Measurements from ENCODE around the gene SIRT7.

SIRT7 gene

DNA sequence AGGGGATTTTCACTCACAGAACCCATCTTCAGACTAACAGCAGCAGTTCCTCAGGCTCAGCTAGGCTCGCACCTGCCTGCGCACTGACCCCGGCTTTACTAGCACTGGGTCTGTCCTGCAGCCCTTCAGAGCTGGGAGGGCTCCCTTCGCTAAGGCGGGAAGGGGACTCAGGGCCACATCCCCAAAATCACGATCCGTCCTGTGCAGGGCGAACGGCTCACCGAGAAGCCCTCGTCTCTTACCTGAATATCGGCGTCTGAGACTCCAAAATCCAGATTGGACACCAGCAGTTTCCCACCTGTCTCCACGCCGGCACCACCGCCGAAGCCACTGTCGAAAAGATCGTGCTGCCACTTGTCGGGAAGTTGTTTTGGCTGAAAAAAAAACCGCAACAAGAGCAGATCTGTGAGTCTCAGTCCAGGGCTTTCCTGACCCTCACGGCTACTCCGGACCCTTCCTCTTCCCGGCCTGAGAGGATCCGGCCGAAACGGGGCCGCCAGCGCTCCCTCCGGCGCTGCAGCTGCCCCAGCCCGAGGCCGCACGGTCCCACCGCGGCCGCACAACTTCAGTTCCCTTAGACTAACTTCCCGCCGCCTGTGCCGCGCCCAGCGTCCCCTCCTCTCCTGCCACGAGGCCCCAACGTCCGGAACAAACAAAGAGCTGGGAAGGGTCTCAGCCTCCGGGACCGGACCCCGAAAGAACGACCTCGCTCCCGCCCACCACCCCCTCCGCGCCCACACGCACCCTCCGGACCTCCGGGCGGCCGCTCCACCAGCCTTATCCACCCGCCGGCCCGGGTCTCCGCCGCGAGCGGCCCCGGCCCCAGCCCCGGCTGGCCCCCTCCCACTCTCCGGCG lies 27.3 kb downstream of the SIRT7 start:
- Mint-ChIP-seq H3K27me3 (no peaks in the 10 kb centered on the region), H3K9me3 (no peaks in the 10 kb centered on the region), H3K4me1 (ENCODE audit: low read depth) (peaks cover 46% of the 10 kb centered on the region), H3K36me3 (ENCODE audit: low read depth) (peaks cover 86% of the 10 kb centered on the region), H3K27ac (peak overlapping the region; percentile 98), H3K4me3 (peak overlapping the region; percentile 86)
- intact Hi-C loops (cut with micrococcal nuclease): loop anchor here (1.0 to 5.0 kb wide), 3 partner anchors 19 to 37 kb away; partner anchors contain the start of genes ARHGDIA, MAFG and P4HB

DNA sequence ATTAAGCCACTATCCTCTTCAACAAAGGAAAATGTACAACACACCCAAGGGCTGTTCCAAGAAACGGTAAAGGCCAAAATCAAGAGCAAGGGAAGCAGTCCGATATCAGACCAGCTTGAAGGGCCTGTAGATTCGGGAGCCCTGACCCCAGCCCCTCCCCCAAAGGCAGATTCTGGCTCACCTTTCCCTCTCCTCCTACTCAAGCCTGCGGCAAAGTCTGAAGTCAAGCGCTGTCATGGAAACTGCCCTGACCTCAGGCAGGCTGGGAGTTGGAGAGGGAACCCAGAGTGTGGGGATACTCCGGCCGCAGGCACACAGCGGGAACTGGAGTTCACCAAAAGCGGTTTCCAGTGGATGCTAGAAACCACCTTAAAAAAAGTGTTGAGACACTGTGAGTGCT lies 28.4 kb downstream of the SIRT7 start:
- Mint-ChIP-seq H3K4me1 (ENCODE audit: low read depth) (peaks cover 50% of the 10 kb centered on the region), H3K36me3 (ENCODE audit: low read depth) (peaks cover 86% of the 10 kb centered on the region), H3K27ac (peak overlapping the region; percentile 98), H3K27me3 (no peaks in the 10 kb centered on the region), H3K9me3 (no peaks in the 10 kb centered on the region), H3K4me3 (no peak overlapping the region)
- intact Hi-C loops (cut with micrococcal nuclease): loop anchor here (5.0 kb wide), 1 partner anchor 38 kb away; the partner anchor contains the start of gene MAFG

DNA sequence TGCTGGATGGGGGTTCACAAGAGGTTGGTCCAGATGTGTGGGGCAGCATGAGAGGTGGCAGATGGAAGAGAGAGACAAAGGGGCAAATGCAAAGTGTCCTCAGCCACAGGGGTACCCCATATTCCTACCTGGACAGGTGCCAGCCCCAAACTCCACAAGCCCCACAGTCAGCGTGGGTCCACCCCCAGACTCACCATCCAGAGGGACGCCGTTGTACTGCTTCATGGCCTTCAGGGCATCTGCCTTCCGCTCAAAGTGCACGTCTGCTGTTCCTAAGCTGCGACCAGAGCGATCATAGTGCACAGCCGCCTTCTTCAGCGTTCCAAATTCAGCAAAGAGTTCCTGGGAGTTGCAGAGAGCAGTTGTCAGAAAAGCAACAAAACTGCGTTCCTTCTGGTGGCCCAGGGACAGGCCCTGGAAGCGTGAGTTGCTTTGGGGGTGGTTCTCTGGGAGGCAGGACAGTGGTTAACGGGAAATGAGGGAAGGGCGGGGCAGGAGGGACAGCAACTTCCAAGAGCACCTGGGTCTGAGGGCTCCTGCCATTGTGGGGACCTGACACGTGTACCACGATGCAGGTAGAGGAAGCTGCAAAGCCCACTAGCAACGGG lies 28.9 kb downstream of the SIRT7 start:
- peaks cover 86% of the 10 kb centered on the region for H3K36me3 Mint-ChIP-seq (ENCODE audit: low read depth)
- no peaks in the 10 kb centered on the region for H3K27me3 Mint-ChIP-seq
- H3K4me1 Mint-ChIP-seq (ENCODE audit: low read depth): peaks cover 50% of the 10 kb centered on the region
- peak overlapping the region; percentile 98 for H3K27ac Mint-ChIP-seq
- intact Hi-C loops (cut with micrococcal nuclease): no loop called here
- H3K4me3 Mint-ChIP-seq: no peak overlapping the region
- no peaks in the 10 kb centered on the region for H3K9me3 Mint-ChIP-seq

DNA sequence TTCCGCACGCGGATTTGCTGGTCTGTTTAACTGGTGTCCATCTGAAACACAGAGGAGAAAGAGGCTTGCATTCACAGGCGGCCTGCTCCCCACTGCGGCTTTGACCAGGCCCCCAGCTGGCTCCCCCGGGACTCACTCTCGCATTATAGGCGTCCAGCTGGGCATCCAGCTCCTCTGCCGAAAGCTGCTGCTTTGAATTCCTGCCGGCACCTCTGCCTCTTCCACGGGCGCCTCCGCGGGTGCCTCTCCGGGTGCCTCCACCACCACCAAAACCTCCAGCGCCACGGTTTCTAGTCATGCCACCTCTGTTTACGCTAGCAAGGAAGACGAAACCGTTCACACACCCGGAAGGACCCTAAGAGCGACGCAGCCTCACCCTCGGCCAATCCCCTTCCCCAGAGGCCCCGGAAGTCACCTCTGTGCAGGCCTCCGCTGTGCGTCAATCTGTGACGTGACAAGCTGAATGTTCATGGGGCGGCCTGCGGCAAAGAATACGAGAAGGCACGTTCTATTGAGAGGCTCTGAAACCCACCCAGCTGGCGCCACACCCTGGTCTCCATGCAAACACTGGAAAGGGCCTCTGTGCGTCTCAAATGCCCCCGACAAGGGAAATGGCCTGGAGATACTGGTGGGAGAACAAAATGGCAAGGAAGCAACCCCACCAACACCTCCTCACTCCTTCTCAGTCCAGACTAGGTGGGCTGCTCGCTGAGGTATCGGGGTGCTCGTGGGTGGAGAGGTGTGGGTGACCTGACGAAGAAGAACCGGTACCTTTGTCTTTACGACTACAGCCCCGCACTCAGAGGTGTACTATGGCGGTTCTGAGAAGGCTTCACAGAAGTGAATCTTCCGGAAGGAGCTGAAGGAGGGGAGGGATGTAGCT lies 29.6 kb downstream of the SIRT7 start:
- Mint-ChIP-seq H3K27ac (no peak overlapping the region), H3K4me3 (no peak overlapping the region), H3K36me3 (ENCODE audit: low read depth) (peaks cover 86% of the 10 kb centered on the region), H3K9me3 (no peaks in the 10 kb centered on the region), H3K4me1 (ENCODE audit: low read depth) (peaks cover 50% of the 10 kb centered on the region), H3K27me3 (no peaks in the 10 kb centered on the region)
- intact Hi-C loops (cut with micrococcal nuclease): no loop called here

DNA sequence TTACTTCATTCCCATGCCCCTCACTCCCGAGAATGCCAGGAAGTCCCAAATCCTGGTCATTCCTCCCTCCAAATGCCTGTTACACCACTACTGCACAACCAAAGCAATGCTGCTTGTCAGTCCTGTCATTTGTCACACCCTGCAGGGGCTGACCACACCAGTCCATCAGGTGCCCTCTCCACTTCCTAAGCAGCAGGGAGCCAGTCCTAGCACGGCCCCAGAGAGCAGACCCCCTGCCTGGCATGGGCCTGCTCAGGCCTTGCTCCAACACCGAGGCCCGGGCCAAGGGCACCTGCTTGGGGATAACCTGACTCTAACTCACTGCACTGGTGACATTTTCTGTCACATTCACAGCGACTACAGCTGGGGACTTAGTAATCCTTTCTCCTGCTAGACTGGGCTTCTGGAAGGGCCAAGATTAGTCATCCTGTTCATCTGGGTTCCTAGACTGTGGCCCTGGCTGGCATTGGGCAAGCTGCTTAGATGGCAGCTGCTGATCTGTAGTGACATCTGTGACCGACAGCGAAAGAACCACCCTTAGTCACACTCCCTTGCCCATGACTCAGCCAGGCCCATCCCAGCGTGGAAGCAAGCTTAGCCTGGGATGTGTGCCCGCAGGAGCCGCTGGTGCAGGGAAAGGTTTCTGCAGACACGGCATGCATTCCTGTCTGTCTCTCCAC lies 32.0 kb downstream of the SIRT7 start:
- no peaks in the 10 kb centered on the region for H3K27me3 Mint-ChIP-seq
- peak overlapping the region; percentile 42 for H3K27ac Mint-ChIP-seq
- H3K4me1 Mint-ChIP-seq (ENCODE audit: low read depth): peaks cover 45% of the 10 kb centered on the region
- intact Hi-C loops (cut with micrococcal nuclease): no loop called here
- H3K36me3 Mint-ChIP-seq (ENCODE audit: low read depth): peaks cover 96% of the 10 kb centered on the region
- no peak overlapping the region for H3K4me3 Mint-ChIP-seq
- H3K9me3 Mint-ChIP-seq: no peaks in the 10 kb centered on the region

DNA sequence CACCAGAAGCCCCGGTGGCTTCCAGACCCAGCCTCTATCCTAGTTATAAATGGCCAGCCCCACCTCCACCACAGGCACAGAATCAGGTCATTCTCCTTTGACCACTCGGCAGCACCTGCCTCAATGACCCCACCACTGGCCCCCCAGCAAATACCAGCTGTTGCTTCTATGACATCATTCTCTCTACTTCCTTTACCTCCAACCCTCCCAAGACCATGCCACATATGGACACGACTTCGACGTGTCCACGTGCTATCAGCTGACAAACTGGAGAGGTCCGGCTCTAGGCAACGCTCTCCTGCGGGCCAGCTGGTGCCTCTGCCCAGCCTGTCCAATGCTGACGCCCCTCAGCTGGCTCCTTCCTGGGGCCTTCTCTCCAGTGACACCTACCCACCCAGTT lies 32.5 kb downstream of the SIRT7 start:
- peaks cover 96% of the 10 kb centered on the region for H3K36me3 Mint-ChIP-seq (ENCODE audit: low read depth)
- peak overlapping the region; percentile 42 for H3K27ac Mint-ChIP-seq
- no peaks in the 10 kb centered on the region for H3K27me3 Mint-ChIP-seq
- peaks cover 41% of the 10 kb centered on the region for H3K4me1 Mint-ChIP-seq (ENCODE audit: low read depth)
- intact Hi-C loops (cut with micrococcal nuclease): no loop called here
- no peaks in the 10 kb centered on the region for H3K9me3 Mint-ChIP-seq
- H3K4me3 Mint-ChIP-seq: no peak overlapping the region

DNA sequence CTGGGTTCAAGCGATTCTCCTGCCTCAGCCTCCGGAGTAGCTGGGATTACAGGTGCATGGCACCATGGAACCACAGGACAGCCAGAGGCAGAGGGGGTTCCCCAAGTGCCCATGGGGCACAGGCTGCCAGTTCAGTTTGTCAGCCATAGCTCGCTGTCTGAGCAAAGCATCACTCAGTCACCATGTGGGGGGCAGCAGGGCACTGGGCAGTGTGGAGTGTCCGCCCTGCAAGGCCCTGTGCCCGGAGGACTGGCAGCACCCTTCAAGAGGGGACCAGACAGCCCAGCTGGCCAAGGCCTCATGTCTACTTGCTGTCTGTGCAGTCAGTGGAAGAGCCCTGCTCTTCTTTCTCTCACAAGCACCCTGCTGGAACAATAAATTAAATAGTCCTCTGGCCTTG lies 33.0 kb downstream of the SIRT7 start:
- Mint-ChIP-seq H3K36me3 (ENCODE audit: low read depth) (peaks cover 98% of the 10 kb centered on the region), H3K4me3 (no peak overlapping the region), H3K27me3 (no peaks in the 10 kb centered on the region), H3K27ac (peak overlapping the region; percentile 42), H3K4me1 (ENCODE audit: low read depth) (peaks cover 36% of the 10 kb centered on the region), H3K9me3 (no peaks in the 10 kb centered on the region)
- intact Hi-C loops (cut with micrococcal nuclease): no loop called here

DNA sequence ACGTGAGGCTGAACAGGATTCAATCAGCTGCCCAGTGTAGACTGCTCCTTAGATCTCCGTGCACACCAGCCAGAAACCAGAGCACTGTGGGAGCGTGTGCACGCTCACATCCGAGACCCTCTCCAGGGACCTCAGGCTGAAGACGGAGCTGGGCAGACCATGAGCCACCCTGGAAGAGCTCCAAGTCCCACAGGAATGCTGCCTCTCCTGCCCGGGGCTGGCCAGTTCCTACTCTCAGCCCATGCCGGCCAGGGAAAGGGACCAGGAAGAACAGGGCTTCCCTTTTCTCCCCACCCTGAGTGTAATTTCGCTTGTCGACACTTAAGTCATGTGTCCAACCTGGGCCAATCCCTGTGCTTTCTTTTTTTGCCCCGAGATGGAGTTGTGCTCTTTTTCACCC lies 33.5 kb downstream of the SIRT7 start:
- H3K4me1 Mint-ChIP-seq (ENCODE audit: low read depth): peaks cover 36% of the 10 kb centered on the region
- intact Hi-C loops (cut with micrococcal nuclease): no loop called here
- H3K27me3 Mint-ChIP-seq: no peaks in the 10 kb centered on the region
- H3K9me3 Mint-ChIP-seq: no peaks in the 10 kb centered on the region
- H3K36me3 Mint-ChIP-seq (ENCODE audit: low read depth): peaks cover 98% of the 10 kb centered on the region
- peak overlapping the region; percentile 6 for H3K27ac Mint-ChIP-seq
- H3K4me3 Mint-ChIP-seq: no peak overlapping the region

DNA sequence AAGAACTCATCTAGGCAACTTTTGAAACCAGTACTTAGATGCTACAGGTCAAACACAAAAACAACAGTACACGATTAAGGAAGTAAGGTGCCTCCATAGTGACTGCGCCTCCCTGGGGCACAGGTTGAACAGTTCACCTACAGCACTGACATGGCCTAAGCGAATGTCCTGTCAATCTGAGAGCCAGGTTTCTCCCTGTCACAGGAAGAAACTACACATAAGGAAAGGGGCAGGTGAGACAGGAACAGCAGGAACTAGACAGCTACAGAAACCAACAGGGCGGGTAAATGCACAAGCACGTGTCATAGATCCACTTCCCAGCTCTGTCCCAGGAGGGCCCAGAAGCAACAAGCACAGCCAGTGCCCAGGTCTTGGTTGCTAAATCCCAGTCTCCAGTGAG lies 38.9 kb downstream of the SIRT7 start:
- intact Hi-C loops (cut with micrococcal nuclease): no loop called here
- H3K4me3 Mint-ChIP-seq: no peak overlapping the region
- peaks cover 73% of the 10 kb centered on the region for H3K36me3 Mint-ChIP-seq (ENCODE audit: low read depth)

DNA sequence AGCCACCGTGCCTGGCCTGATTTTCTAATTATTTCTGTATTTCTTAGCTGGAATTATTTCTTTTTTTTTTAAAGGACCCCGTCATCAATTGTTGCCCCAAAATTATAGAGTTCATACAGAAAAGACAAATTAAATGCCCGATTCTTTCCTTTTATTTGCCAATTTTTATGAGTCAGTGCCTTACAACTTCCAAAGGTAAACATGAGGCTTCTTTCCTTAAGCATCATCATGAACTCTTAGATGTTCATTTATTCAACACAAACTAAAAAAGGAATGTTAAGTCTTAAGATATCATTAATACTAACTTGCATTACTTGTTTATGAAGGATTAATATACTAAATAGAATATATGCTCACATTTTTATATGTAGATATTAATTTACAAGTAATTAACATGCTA lies 39.7 kb downstream of the SIRT7 start:
- Mint-ChIP-seq H3K36me3 (ENCODE audit: low read depth) (peaks cover 65% of the 10 kb centered on the region), H3K9me3 (no peaks in the 10 kb centered on the region)

More for the DNA sequence above, 38.9 kb downstream of the SIRT7 start:
- no peaks in the 10 kb centered on the region for H3K9me3 Mint-ChIP-seq
- H3K4me1 Mint-ChIP-seq (ENCODE audit: low read depth): no peaks in the 10 kb centered on the region
- no peaks in the 10 kb centered on the region for H3K27me3 Mint-ChIP-seq
- peak overlapping the region; percentile 14 for H3K27ac Mint-ChIP-seq

DNA sequence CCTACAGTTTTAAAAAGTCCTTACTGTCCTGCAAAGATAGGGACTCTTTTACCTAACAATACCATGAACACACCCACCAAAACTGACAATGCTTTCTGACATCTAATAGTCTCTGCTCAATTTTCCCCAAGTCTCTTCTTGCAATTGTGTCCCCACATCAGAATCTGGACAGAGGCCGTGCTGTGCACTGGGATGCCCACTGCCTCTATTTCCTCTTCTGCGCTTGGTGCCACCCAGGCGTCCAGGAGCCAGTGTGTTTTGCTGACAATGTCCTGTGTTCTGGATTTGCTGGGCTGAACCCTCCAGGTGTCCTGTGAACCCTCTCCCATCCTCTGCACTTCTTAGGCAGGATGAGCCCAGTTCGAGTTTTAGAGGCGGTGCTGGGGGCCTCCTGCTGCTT lies 40.4 kb downstream of the SIRT7 start:
- Mint-ChIP-seq H3K27ac (no peak overlapping the region), H3K4me3 (no peak overlapping the region), H3K9me3 (no peaks in the 10 kb centered on the region), H3K27me3 (no peaks in the 10 kb centered on the region), H3K36me3 (ENCODE audit: low read depth) (peaks cover 59% of the 10 kb centered on the region), H3K4me1 (ENCODE audit: low read depth) (peaks cover 8% of the 10 kb centered on the region)
- intact Hi-C loops (cut with micrococcal nuclease): no loop called here

More for the DNA sequence above, 39.7 kb downstream of the SIRT7 start:
- Mint-ChIP-seq H3K4me1 (ENCODE audit: low read depth) (peaks cover under 1% of the 10 kb centered on the region), H3K27ac (no peak overlapping the region), H3K27me3 (no peaks in the 10 kb centered on the region), H3K4me3 (no peak overlapping the region)
- intact Hi-C loops (cut with micrococcal nuclease): no loop called here

DNA sequence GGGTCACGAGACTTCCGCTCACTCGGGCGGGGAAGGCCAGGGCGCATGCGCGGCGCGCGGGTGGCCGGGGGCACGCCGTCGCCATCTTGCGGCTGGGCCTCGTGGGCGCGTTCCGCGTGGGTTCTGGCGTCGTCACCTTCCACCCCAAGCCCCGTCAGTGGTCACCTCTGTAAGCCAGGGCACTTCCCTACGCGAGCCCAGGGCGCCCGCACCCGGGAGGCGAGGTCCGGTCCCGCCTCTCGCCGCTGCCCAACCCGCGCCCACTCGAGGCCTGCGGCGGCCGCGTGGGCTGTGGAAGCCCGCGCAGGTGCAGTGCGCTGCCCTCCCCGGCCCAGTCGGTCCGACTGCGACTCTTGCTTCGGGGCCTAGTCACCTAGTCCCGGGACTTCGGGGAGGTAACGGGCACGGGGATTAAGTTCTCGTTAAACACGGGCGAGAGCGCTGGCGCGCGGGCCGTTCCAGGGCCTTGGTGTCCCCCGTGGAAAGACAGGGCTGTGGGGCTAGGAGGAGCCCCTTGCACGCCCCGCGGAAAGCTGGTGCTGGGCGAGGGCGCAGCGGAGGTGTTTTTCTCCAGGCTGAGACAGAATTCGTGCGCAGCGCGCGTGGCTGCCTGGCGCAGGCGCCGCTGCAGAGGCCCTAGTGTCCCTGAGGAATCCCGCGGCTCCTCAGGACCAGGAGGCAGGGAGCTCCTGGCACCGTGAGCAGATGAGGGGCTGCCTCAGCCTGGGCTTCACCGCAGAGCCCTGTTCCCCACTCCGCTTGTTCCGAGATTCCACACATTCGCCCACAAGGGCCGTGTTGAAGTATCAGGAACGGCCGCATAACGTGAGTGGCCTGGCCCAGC lies 46.4 kb downstream of the SIRT7 start:
- H3K36me3 Mint-ChIP-seq (ENCODE audit: low read depth): peaks cover 51% of the 10 kb centered on the region
- peaks cover 50% of the 10 kb centered on the region for H3K4me1 Mint-ChIP-seq (ENCODE audit: low read depth)
- intact Hi-C loops (cut with micrococcal nuclease): loop anchor here (1.0 kb wide), 2 partner anchors 10 to 20 kb away; partner anchors contain the start of genes ALYREF and ANAPC11
- H3K9me3 Mint-ChIP-seq: no peaks in the 10 kb centered on the region
- peak overlapping the region; percentile 81 for H3K4me3 Mint-ChIP-seq
- H3K27ac Mint-ChIP-seq: peak overlapping the region; percentile 95
- H3K27me3 Mint-ChIP-seq: no peaks in the 10 kb centered on the region
